Stomach (tissue), 9 donors: ENCODE results near the gene MAST3. TPM values are rescaled to one million over a fixed set of nuclear protein-coding genes. Genes with fewer than 3 reads are reported as not detected.

Experiments used
- DNase-seq, 2 donors: peaks; one replicate each; pipeline versions ENCODE4 v3.0.0 to v3.0.0-alpha.2; 2013 to 2019
- H3K27ac ChIP-seq, 5 donors: fragments of 200-600 bp in 4 of 5; sonication (generic) in 4 of 5; one replicate each; pipeline ENCODE4 v1.5.1; 2013 to 2019; ENCODE audit warnings: mild to moderate bottlenecking in 1 of 5, moderate library complexity in 1 of 5
- H3K27me3 ChIP-seq, 3 donors: fragments of 200-600 bp; sonication (generic); one replicate each; pipeline ENCODE4 v1.5.1; 2017 to 2019; ENCODE audit warnings: mixed run types in 1 of 3
- H3K36me3 ChIP-seq, 4 donors: fragments of 200-600 bp; sonication (generic); 1 replicate in 3 of 4; 2 replicates in 1 of 4; pipeline ENCODE4 v1.5.1; 2016 to 2019
- H3K4me1 ChIP-seq, 4 donors: fragments of 200-600 bp; sonication (generic); one replicate each; pipeline ENCODE4 v1.5.1; 2016 to 2019
- H3K4me3 ChIP-seq, 4 donors: fragments of 200-600 bp; sonication (generic) in 3 of 4; one replicate each; pipeline ENCODE4 v1.5.1; 2016 to 2019; ENCODE audit warnings: mild to moderate bottlenecking in 1 of 4
- H3K9me3 ChIP-seq, 4 donors: fragments of 200-600 bp; sonication (generic); one replicate each; pipeline ENCODE4 v1.5.1; 2016 to 2019
- CTCF ChIP-seq, 7 experiments: fragments of 450-650 bp in 4 of 7; fragments of 200-600 bp in 3 of 7; sonication (generic) in 3 of 7; IDR thresholded peaks; one replicate each; pipeline ENCODE4 v1.5.1; 2016 to 2019; ENCODE audit warnings: antibody characterized with exemption in 7 of 7, control low read depth in 2 of 7, mild to moderate bottlenecking in 1 of 7
- EP300 ChIP-seq: sonication (generic); formaldehyde crosslinking; IDR thresholded peaks from one replicate; pipeline ENCODE4 v1.6.1; 2017; ENCODE audit warnings: antibody characterized with exemption
- POLR2A ChIP-seq, 4 donors: fragments of 450-650 bp; IDR thresholded peaks; one replicate each; pipeline ENCODE4 v1.6.1; 2016; ENCODE audit warnings: antibody characterized with exemption in 4 of 4, control low read depth in 2 of 4, mild to moderate bottlenecking in 1 of 4, moderate library complexity in 1 of 4
- POLR2AphosphoS5 ChIP-seq, 3 donors: sonication (generic); formaldehyde crosslinking; IDR thresholded peaks; one replicate each; pipeline ENCODE4 v1.6.1; 2016; ENCODE audit warnings: antibody characterized with exemption in 3 of 3
- WGBS, 5 donors: extraction: QIAGEN DNeasy Blood & Tissue Kit in 3 of 5; methylation state at CpG; one replicate each; pipeline versions ENCODE4 v1.1.5 to v1.1.7; 2013 to 2018; 5-methylcytosine and 5-hydroxymethylcytosine counted together
- intact Hi-C: fragments of 100-400 bp; cut with DNase I; formaldehyde crosslinking; loops from one replicate; pipeline ENCODE4 v1.15.1; 2023; ENCODE audit warnings: low total_unique reads
- polyA plus RNA-seq, 3 donors: library from polyadenylated mRNA; stranded (reverse); fragments of 200-250 nt; gene quantifications; one replicate each; pipeline ENCODE4 v1.2.3, GENCODE V29; 2013
- total RNA-seq, 5 donors: library from RNA; depleted of rRNA; stranded (reverse); fragments of >200 nt; gene quantifications; one replicate each; pipeline versions ENCODE4 v1.1.0 to v1.2.3, GENCODE V29; 2014 to 2016
- donor health status: healthy with polysubstance abuse.
- donor health status: Bipolar disorder and iron deficiency.
- donor health status: healthy.

Gene MAST3
- total and polyA plus RNA-seq, 8 donors, result 1.7 to 29.0 (median 6.9) TPM

- DNase-seq, result no peak
- H3K4me3 ChIP-seq, result peak overlapping the region; percentile 42 to 51 (median 48)
- WGBS, 5 donors, result 30 to 36% (median 34%) methylated on average over 22 of the region's 22 CpGs
- TF ChIP-seq POLR2A (IDR thresholded peaks at IDR 0.05) (no peak), CTCF (IDR thresholded peaks at IDR 0.05) (no peak), POLR2AphosphoS5 (IDR thresholded peaks at IDR 0.05) (no peak), EP300 (no peak)
- intact Hi-C loops, result no loop called here
- H3K9me3 ChIP-seq, result no peaks in the 10 kb centered on the region
- H3K27ac ChIP-seq, result peak overlapping the region in 2 of 5 donors; percentile 34 to 46
- H3K27me3 ChIP-seq, result peaks cover 0 to 40% (median 17%) of the 10 kb centered on the region in 3 donors
- H3K36me3 ChIP-seq, result no peaks in the 10 kb centered on the region
- peaks cover 19 to 32% (median 25%) of the 10 kb centered on the region in 4 donors for H3K4me1 ChIP-seq
Measured at GRCh38 chr19:18097993-18098890, 664 bp downstream of the MAST3 start.

GRCh38 chr19:18098891-18099622 lies 1.5 kb downstream of the MAST3 start:
- Histone ChIP-seq H3K4me1 (peaks cover 20 to 32% (median 27%) of the 10 kb centered on the region in 4 donors), H3K9me3 (no peaks in the 10 kb centered on the region), H3K27me3 (peaks cover 0 to 41% (median 17%) of the 10 kb centered on the region in 3 donors), H3K36me3 (no peaks in the 10 kb centered on the region), H3K27ac (no peak overlapping the region), H3K4me3 (peak overlapping the region; percentile 24 to 51 (median 48))
- TF ChIP-seq CTCF (IDR thresholded peaks at IDR 0.05), result no peak
- no peak for TF ChIP-seq POLR2A (IDR thresholded peaks at IDR 0.05)
- TF ChIP-seq EP300, result no peak
- TF ChIP-seq POLR2AphosphoS5 (IDR thresholded peaks at IDR 0.05), result no peak
- WGBS, 5 donors, result 6 to 11% (median 7%) methylated on average over 33 to 34 of the region's 34 CpGs
- peak; percentile 32 to 63 for DNase-seq
- intact Hi-C loops, result no loop called here

DNA sequence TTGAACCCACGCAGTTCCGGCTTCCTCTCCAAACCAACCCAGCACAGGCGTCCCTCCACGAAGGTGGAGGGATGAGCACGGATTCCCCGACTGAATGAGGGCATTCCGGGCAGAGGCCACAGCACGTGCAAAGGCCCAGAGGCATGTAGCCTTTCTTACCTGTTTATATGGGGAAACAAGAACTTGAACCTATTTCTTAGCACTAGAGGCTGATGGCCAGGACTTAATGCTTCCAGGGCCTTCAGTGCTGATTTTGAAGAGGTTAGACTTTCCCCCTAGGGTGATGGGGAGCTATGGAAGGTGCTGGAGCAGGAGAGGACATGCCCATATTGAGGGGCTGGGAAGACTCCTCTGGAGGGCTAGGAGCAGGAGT lies 2.0 kb downstream of the MAST3 start:
- Histone ChIP-seq H3K27ac (no peak overlapping the region), H3K4me3 (peak overlapping the region in 1 of 4 donors; percentile 51), H3K36me3 (no peaks in the 10 kb centered on the region), H3K9me3 (no peaks in the 10 kb centered on the region), H3K27me3 (peaks cover 0 to 41% (median 17%) of the 10 kb centered on the region in 3 donors), H3K4me1 (peaks cover 24 to 38% (median 31%) of the 10 kb centered on the region in 4 donors)
- intact Hi-C loops, result no loop called here
- DNase-seq, result no peak
- TF ChIP-seq EP300, result no peak
- 66 to 83% (median 78%) methylated on average over 8 of the region's 8 CpGs for WGBS, 5 donors

DNA sequence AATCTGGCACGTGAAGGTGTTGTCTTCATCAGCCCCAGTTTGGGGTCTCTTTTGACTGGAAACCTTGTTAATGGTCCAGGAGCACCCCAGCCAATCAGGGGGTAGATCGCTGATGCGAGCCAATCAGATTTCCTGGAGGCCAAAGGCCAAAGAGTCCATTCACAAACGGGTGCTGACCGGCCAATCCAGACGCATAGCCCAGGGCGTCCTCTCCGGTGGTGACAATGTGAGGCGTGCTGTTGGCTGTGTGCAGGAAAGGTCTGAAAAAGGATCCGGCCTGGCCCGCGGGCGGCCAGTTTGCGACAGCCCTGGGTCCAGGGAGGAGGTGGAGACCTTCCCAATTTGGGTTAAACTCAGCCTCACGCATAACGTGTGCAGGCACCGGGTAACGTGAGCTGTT lies 3.1 kb downstream of the MAST3 start:
- peaks cover 26 to 42% (median 35%) of the 10 kb centered on the region in 4 donors for H3K4me1 ChIP-seq
- no peak overlapping the region for H3K4me3 ChIP-seq
- no peaks in the 10 kb centered on the region for H3K9me3 ChIP-seq
- H3K27me3 ChIP-seq, result peaks cover 0 to 41% (median 17%) of the 10 kb centered on the region in 3 donors
- no peaks in the 10 kb centered on the region for H3K36me3 ChIP-seq
- 27 to 42% (median 32%) methylated on average over 14 to 18 of the region's 18 CpGs for WGBS, 5 donors
- no peak overlapping the region for H3K27ac ChIP-seq
- DNase-seq, result peak in 1 of 2 donors; percentile 29
- TF ChIP-seq EP300, result no peak
- TF ChIP-seq POLR2AphosphoS5 (IDR thresholded peaks at IDR 0.05), result no peak
- no peak for TF ChIP-seq POLR2A (IDR thresholded peaks at IDR 0.05)
- TF ChIP-seq CTCF (IDR thresholded peaks at IDR 0.05), result no peak
- intact Hi-C loops, result no loop called here
